Ishikawa (cell line): ENCODE data around the gene DCAF8.

ENCODE experiments used
- CEBPB ChIP-seq: IDR thresholded peaks from 2 replicates; pipeline ENCODE4 v1.6.1; 2012
- CREB1 ChIP-seq: IDR thresholded peaks from 2 replicates; pipeline ENCODE4 v1.6.1; 2012; ENCODE audit warnings: low read depth
- EP300 ChIP-seq: IDR thresholded peaks from 2 replicates; pipeline ENCODE4 v1.6.1; 2012; ENCODE audit warnings: borderline replicate concordance
- FOXM1 ChIP-seq: IDR thresholded peaks from 2 replicates; pipeline ENCODE4 v1.6.1; 2012; ENCODE audit warnings: low read depth, borderline replicate concordance
- MAX ChIP-seq: IDR thresholded peaks from 2 replicates; pipeline ENCODE4 v1.6.1; 2012
- REST ChIP-seq: IDR thresholded peaks from 2 replicates; pipeline ENCODE4 v1.6.1; 2012; ENCODE audit warnings: low read depth, mild to moderate bottlenecking
- TAF1 ChIP-seq: IDR thresholded peaks from 2 replicates; pipeline ENCODE4 v1.6.1; 2012; ENCODE audit warnings: low read depth, mild to moderate bottlenecking
- TCF12 ChIP-seq: IDR thresholded peaks from 2 replicates; pipeline ENCODE4 v1.6.1; 2012; ENCODE audit warnings: low read depth
- USF1 ChIP-seq: IDR thresholded peaks from 2 replicates; pipeline ENCODE4 v1.6.1; 2012

- TF ChIP-seq TAF1 (no peak), MAX (no peak), CEBPB (no peak), USF1 (no peak), EP300 (no peak), CREB1 (no peak), REST (no peak), FOXM1 (no peak), TCF12 (no peak)
These were observed 68.3 kb downstream of the DCAF8 start for GRCh38 chr1:160193832-160194736.
